Neural crest cell (in vitro differentiated cells): ENCODE results near the gene CXCL12. TPM values are rescaled to one million over a fixed set of nuclear protein-coding genes. Genes with fewer than 3 reads are reported as not detected.

ENCODE experiments used
- DNase-seq: peaks from one replicate; pipeline ENCODE4 v3.0.0; 2021; ENCODE audit warnings: low read depth, mixed read lengths, low spot score
- H3K27ac Mint-ChIP-seq: one replicate; pipeline ENCODE4 v1.8.0; 2021; ENCODE audit warnings: mild to moderate bottlenecking, mixed read lengths; ENCODE audit not compliant: unreplicated experiment
- H3K27me3 Mint-ChIP-seq: 2 replicates; pipeline ENCODE4 v1.8.0; 2021; ENCODE audit warnings: low read depth, mild to moderate bottlenecking, mixed read lengths
- H3K36me3 Mint-ChIP-seq: 2 replicates; pipeline ENCODE4 v1.8.0; 2021; ENCODE audit warnings: low read depth, mild to moderate bottlenecking, mixed read lengths
- H3K4me1 Mint-ChIP-seq: 2 replicates; pipeline ENCODE4 v1.8.0; 2021; ENCODE audit warnings: mixed read lengths
- H3K4me3 Mint-ChIP-seq: one replicate; pipeline ENCODE4 v1.8.0; 2021; ENCODE audit warnings: mild to moderate bottlenecking, mixed read lengths
- H3K9me3 Mint-ChIP-seq: 2 replicates; pipeline ENCODE4 v1.8.0; 2021; ENCODE audit warnings: mixed read lengths
- CTCF ChIP-seq: fragments of 200-600 bp; sonication (generic); conservative IDR thresholded peaks from 2 replicates; pipeline ENCODE4 v1.5.0; 2021; ENCODE audit warnings: antibody characterized with exemption, mild to moderate bottlenecking
- total RNA-seq: library from RNA; stranded (reverse); gene quantifications from 2 replicates; pipeline ENCODE4 v1.2.1, GENCODE V29; 2021

CXCL12 gene
- total RNA-seq, 1 donor from 2014 or later, result 3.6 TPM

- Mint-ChIP-seq H3K4me1 (peaks cover 12% of the 10 kb centered on the region), H3K27me3 (peaks cover 16% of the 10 kb centered on the region), H3K9me3 (no peaks in the 10 kb centered on the region), H3K36me3 (no peaks in the 10 kb centered on the region), H3K4me3 (no peak overlapping the region), H3K27ac (no peak overlapping the region)
- no peak for DNase-seq
- no peak for TF ChIP-seq CTCF
Measured at GRCh38 chr10:44393051-44393630, 8.2 kb upstream of the CXCL12 start.

GRCh38 chr10:44392420-44392819 is 7.5 kb upstream of the CXCL12 start:
- DNase-seq, result no peak
- Mint-ChIP-seq H3K4me3 (no peak overlapping the region), H3K27me3 (peaks cover 20% of the 10 kb centered on the region), H3K36me3 (no peaks in the 10 kb centered on the region), H3K4me1 (peaks cover 8% of the 10 kb centered on the region), H3K9me3 (no peaks in the 10 kb centered on the region), H3K27ac (no peak overlapping the region)
- TF ChIP-seq CTCF, result no peak

- Mint-ChIP-seq H3K27me3 (peaks cover 22% of the 10 kb centered on the region), H3K27ac (no peak overlapping the region), H3K4me1 (peaks cover 7% of the 10 kb centered on the region), H3K4me3 (no peak overlapping the region), H3K9me3 (no peaks in the 10 kb centered on the region), H3K36me3 (no peaks in the 10 kb centered on the region)
- DNase-seq, result no peak
- no peak for TF ChIP-seq CTCF
Measured at GRCh38 chr10:44391981-44392380, 7.1 kb upstream of the CXCL12 start.

- Mint-ChIP-seq H3K4me3 (no peak overlapping the region), H3K36me3 (no peaks in the 10 kb centered on the region), H3K4me1 (peaks cover 2% of the 10 kb centered on the region), H3K27me3 (peaks cover 29% of the 10 kb centered on the region), H3K9me3 (no peaks in the 10 kb centered on the region), H3K27ac (no peak overlapping the region)
- no peak for TF ChIP-seq CTCF
- DNase-seq, result no peak
Measured at GRCh38 chr10:44390585-44391072, 5.7 kb upstream of the CXCL12 start.

- Mint-ChIP-seq H3K9me3 (no peaks in the 10 kb centered on the region), H3K4me3 (no peak overlapping the region), H3K27ac (no peak overlapping the region), H3K27me3 (peaks cover 34% of the 10 kb centered on the region), H3K36me3 (no peaks in the 10 kb centered on the region), H3K4me1 (peaks cover 4% of the 10 kb centered on the region)
- no peak for TF ChIP-seq CTCF
- DNase-seq, result no peak
Measured at GRCh38 chr10:44389556-44389955, 4.7 kb upstream of the CXCL12 start.
